KBM-7 (cell line): ENCODE measurements around the gene ALG12.

Source experiments
- DNase-seq: peaks from one replicate; pipeline ENCODE4 v3.0.0-alpha.2; 2015
- in situ Hi-C: fragments of 300-500 bp; cut with MboI; formaldehyde crosslinking; loops from 2 replicates; pipeline ENCODE4 v1.14.3; 2020; ENCODE audit warnings: low sequenced_read_pairs, low pct_unique_long_range_greater_than_20kb, mixed read lengths

The ALG12 gene

DNA sequence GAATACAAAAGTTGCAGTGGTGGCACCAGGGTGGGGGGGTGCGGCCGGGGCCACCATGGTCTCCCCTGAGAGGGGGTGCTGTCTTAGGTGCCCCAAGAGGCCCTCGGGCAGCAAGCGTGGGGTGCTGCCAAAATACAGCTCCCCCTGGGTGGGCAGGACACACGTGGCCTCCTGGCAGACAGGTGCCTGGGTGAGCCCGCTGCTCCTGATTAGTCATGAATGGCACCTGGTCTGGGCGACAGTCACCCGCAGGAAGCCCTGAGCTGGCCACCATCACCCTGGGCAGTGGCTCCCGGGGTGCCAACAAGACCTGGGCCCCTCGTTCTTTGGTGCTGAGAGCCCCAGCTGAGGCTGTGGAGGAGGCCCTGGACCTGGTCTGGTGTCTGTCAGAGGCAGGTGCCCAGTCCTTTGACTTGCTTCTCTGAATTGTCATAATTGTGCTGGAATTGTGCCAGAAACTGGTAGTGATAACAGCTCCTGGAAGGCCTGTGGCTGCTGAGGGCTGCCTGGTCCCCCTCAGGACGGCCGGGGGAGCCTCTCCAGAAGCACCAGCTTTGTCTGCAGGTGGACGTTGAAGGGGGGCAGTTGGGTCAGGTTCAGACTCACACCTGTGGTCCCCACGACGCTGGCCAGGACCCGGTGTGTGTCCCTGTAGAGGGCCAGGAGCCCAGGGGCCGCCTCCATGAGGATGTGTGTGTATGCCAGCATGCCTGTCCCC lies 14.8 kb downstream of the ALG12 start:
- DNase-seq = no peak
- in situ Hi-C loops = no loop called here

DNA sequence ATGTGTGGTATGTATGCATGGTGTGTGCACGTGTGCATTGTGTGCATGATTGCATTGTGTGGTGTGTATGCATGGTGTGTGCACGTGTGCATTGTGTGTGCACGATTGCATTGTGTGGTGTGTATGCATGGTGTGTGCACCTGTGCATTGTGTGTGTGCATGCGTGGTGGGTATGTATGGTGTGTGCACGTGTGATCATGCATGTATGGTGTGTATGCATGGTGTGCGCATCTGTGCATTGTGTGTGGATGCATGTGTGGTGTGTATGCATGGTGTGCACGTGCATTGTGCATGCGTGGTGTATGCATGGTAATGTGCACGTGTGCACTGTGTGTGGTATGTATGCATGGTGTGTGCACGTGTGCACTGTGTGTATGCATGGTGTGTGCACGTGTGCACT lies 16.8 kb downstream of the ALG12 start:
- no peak for DNase-seq
- in situ Hi-C loops = no loop called here

DNA sequence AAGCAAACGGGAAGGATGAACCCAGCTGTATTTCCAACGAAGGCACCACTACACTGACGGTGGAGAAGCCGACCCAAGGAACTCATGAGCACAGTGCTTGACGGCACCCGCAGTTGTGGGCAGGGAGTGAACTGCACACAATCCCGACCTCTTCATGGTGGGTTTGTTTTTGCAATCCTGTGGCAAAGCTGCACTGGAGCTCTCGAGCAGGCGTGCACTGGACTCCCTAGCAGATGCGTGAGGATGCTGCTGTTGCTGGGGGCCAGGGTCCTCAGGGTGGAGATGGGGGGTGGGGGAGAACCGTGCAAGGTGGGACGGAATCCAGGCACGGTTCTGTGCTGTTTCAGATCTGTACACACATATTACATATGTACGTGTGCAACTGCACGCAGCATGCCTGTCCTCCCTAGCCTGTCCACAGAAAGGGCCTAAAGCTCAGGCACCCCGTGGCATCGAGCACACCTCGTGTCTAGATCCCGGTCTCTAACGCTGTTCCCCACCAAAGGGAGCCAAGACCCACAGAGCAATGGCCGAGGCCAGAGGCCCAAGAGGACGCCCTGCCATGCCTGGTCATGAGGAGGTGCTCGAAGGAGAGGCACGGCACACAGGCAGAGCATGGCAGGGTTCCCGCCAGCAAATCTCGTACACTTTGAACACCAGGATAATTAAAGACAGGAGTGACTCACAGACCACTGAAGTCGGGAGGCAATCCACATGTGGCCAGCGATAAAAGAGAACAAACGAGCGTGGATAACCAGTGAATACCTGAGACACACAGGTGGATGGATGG lies 17.6 kb downstream of the ALG12 start:
- in situ Hi-C loops = no loop called here
- no peak for DNase-seq

DNA sequence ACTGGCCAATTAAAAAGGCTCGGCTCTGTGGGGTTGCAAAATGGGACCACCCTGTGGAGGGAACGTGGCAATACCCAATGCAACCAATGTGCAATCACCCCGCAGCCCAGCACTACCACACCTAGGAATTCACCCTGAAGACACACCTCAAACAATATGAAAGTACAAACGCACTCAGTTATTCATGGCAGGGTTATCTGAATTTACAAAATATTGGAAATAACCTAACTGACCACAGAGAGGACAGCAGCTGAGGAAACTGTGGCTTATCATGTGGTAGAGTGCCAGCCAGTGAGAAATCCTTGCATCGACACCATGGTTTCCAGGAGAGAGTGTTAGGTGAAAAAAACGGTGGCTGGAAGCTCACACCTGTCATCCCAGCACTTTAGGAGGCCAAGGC lies 18.7 kb downstream of the ALG12 start:
- in situ Hi-C loops = loop anchor here (25.0 kb wide), 1 partner anchor 112 kb away; no protein-coding TSS in a partner anchor
- DNase-seq = no peak

DNA sequence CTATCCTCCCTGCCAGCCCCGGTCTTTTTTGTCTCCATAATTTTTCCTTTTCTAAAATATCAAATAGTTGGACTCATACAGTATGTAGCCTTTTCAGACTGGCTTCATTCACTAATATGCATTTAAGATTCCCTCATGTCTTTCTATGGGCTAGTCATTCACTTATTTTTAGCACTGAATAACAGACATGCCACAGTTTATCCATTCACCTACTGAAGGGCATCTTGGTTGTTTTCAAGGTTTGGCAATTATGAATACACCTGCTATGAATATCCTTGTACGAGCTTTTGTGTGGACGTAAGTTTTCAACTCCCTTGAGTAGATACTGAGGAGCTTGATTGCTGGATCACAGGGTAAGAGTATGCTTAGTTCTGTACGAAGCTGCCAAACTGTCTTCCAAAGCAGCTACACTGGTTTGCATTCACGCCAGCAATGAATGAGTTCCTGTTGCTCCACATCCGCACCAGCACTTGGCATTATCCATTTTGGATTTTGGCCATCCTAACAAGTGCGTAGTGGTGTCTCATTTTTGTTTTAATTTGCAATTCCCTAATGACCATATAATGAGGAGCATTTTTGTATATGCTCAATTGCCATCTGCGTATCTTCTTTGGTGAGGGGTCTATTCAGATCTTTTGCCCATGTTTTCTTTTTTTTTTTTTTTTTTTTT lies 21.1 kb downstream of the ALG12 start:
- no peak for DNase-seq
- in situ Hi-C loops = loop anchor here (25.0 kb wide), 1 partner anchor 110 kb away; no protein-coding TSS in a partner anchor

DNA sequence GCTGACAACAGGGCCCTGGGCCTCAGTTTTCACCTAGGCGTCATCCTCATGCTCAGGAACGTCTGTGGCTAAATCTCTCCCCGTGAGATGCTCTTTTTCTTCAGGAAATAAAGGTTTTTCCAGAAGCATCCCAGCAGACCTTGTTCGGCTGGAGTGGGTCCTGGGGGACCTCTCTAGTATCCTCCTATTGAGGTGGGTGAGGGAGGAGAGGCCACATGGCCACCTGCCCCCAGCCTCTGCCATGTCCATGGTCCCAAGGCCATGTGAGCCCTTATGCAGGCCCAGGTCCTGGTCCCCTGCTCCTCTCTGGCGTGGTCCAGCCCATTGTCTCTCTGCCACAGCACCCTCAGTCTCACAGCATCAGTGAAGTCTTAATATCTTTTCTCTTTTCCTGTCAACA lies 22.0 kb downstream of the ALG12 start:
- in situ Hi-C loops = loop anchor here (25.0 kb wide), 1 partner anchor 109 kb away; no protein-coding TSS in a partner anchor
- no peak for DNase-seq

DNA sequence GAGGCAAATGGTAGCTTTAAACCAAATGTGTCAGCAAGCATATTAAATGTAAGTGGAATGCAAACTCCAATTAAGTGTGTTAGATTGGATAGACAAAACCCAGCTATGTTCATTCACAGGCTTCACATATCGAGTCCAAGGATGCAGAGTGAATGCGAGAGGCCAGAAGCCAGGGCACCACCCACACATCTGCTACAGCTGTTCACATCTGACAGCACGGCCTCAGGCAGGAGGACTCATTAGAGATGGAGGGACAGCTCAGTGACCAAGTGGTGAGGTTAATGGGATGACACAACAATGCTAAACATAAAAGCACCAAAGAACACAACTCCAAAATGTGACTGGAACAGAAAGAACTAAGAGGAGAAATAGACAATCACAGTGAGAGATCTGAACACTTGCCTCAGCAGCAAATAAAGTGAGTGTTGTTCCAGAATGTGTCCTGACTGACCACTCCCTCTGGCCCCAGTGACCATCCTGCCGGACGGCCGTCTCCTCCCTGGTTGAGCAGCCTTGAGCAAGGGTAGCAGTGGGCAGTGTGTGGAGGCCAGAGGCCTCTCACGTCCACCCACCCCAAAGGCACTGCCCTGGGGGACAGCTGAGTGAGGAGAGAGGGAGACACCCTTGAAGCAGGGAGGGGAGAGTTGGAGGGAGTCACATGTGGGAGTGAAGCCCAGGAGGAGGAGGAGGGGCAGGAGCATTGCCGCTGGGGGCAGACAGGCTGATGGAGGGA lies 23.8 kb downstream of the ALG12 start:
- in situ Hi-C loops = loop anchor here (25.0 kb wide), 1 partner anchor 107 kb away; no protein-coding TSS in a partner anchor
- DNase-seq = no peak

DNA sequence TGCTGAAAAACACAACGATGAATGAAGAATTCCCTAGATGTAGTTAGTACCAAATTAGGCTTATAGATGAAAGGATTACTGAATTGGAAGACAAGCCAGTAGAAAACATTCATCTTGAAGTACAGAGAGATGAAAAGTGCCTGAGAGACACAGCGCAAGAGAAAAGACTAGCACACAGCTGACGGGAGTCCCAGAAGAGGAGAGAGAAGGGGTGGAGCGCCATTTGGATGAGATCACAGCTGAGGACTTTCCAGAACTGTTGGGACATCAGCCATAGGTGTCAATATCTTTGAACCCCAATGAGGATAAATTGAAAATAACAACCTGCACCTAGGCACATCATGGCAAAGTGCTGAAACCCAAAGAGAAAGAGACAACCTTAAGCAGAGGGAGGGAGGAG lies 25.2 kb downstream of the ALG12 start:
- no peak for DNase-seq
- in situ Hi-C loops = loop anchor here (25.0 kb wide), 1 partner anchor 106 kb away; no protein-coding TSS in a partner anchor

DNA sequence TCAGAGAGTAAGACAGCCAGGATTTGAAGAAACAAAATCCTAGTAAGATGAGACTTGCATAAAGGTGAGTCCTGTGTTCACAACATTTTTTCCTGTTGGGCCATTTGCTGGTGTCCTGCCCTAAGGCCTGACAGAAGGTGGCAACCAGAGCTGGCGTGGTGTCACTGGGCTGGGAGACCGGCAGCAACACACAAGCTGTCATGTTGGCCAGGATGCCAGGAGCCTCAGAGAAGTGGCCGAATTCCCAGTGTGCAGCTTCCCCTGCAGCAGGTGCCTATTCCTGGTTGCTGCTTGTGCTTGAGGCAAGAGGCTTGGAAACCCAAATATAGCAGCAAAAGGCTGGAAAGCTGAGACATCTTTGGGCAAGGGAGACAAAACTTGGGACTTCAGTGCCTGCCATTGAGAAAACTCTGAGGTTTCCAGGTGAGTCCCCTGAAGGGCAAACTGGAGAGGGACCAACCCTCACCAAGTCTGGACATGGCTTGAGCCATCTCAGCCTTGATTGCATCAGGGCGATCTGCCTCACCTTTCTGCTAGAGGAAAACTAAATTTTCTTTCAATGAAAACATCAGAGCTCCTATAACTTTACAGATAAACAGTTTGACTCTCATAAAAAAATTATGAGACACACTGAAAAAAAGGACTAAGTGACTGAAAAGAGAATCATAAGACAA lies 25.9 kb downstream of the ALG12 start:
- in situ Hi-C loops = loop anchor here (25.0 kb wide), 1 partner anchor 105 kb away; no protein-coding TSS in a partner anchor
- DNase-seq = no peak

DNA sequence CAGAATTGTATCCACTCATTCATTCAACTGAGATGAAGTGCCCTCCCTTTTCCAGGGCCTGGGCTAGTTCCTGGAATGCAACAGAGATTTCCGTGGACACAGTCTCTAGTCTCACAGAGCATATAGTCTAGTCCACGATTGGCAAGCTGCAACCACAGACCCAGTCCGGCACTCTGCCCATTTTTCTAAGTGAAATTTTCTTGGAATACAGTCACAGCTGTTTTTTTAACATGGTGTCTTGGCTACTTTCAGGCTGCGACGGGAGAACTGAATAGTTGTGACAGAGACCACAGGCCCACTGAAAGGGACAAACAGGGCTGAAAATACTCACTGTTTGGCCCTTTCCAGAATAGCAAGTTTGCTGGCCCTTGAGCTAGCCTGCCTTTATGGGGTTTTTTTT lies 29.2 kb downstream of the ALG12 start:
- no peak for DNase-seq
- in situ Hi-C loops = loop anchor here (25.0 kb wide), 1 partner anchor 102 kb away; no protein-coding TSS in a partner anchor

DNA sequence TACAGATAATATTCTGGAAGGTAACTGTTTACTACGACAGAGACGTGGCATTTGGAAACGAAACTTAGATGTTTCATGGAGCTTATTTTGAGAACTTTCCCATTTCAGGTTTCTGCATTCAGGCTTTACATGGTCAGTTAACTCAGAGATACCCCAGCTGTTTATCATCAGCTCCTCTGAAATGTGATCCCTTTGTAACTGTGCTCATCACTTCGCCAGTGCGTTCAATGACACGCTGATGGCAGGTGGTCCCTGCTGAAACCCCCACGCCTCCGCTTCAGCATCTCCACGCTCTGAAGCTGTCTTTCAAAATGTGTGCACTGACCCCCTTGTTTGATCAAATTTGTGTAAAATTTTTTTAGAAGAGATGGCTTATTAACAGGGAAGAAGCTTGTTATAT lies 30.5 kb downstream of the ALG12 start:
- no peak for DNase-seq
- in situ Hi-C loops = loop anchor here (25.0 kb wide), 1 partner anchor 100 kb away; no protein-coding TSS in a partner anchor

DNA sequence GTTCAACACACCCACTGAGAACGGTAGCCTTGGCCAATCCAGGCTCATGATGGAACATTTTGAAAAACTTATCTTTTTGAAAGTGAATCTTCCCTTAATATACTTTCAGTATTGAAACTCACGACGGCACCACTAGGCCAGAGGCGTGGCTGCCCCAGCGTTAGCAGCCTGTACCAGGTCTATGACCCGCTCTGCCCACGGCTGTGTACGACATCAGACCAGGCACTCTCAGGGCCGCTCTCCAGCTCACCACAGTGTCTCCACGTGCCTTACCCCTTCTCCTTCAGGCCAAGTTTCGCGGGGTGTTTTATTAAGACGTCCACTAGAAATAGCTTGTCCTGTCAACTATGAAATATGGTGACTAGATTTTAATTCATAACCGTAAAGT lies 31.2 kb downstream of the ALG12 start:
- no peak for DNase-seq
- in situ Hi-C loops = loop anchor here (25.0 kb wide), 1 partner anchor 100 kb away; no protein-coding TSS in a partner anchor

DNA sequence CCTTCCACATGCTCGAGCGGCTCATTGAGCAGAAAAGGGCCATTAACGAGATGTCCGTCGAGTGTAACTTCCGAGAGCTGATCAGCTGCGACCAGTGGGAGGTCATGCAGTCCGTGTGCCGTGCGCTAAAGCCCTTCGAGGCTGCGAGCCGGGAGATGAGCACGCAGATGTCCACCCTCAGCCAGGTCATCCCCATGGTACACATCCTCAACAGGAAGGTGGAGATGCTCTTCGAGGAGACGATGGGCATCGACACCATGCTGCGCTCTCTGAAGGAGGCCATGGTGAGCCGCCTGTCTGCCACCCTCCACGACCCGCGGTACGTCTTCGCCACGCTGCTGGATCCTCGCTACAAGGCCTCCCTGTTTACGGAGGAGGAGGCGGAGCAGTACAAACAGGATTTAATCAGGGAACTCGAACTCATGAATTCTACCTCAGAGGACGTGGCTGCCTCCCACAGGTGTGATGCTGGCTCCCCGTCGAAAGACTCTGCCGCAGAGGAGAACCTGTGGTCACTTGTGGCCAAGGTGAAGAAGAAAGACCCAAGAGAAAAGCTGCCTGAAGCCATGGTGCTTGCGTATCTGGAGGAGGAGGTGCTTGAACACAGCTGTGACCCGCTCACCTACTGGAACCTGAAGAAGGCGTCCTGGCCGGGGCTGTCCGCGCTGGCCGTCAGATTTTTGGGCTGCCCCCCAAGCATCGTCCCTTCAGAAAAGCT lies 31.7 kb downstream of the ALG12 start:
- in situ Hi-C loops = loop anchor here (25.0 kb wide), 1 partner anchor 99 kb away; no protein-coding TSS in a partner anchor
- DNase-seq = no peak

DNA sequence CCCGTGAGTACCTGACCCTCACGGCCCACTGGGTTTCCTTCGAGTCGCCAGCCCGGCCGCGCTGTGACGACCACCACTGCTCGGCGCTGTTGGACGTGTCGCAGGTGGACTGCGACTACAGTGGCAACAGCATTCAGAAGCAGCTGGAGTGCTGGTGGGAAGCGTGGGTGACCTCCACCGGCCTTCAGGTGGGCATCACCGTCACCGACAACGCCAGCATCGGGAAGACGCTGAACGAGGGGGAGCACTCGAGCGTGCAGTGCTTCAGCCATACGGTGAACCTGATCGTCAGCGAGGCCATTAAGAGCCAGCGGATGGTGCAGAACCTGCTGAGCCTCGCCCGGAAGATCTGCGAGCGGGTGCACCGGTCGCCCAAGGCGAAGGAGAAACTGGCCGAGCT lies 32.4 kb downstream of the ALG12 start:
- in situ Hi-C loops = loop anchor here (25.0 kb wide), 1 partner anchor 99 kb away; no protein-coding TSS in a partner anchor
- no peak for DNase-seq

DNA sequence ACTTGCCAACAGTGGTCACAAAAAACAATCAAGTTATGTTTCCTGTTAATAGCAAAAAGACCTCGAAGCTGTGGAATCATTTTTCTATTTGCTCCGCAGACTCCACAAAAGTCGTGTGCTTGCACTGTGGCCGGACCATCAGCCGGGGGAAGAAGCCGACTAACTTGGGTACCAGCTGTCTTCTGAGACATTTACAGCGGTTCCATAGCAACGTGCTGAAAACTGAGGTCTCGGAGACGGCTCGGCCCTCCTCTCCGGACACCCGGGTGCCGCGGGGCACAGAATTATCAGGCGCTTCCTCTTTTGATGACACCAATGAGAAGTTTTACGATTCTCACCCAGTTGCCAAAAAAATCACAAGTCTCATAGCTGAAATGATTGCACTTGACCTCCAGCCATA lies 33.0 kb downstream of the ALG12 start:
- DNase-seq = no peak
- in situ Hi-C loops = loop anchor here (25.0 kb wide), 1 partner anchor 98 kb away; no protein-coding TSS in a partner anchor

DNA sequence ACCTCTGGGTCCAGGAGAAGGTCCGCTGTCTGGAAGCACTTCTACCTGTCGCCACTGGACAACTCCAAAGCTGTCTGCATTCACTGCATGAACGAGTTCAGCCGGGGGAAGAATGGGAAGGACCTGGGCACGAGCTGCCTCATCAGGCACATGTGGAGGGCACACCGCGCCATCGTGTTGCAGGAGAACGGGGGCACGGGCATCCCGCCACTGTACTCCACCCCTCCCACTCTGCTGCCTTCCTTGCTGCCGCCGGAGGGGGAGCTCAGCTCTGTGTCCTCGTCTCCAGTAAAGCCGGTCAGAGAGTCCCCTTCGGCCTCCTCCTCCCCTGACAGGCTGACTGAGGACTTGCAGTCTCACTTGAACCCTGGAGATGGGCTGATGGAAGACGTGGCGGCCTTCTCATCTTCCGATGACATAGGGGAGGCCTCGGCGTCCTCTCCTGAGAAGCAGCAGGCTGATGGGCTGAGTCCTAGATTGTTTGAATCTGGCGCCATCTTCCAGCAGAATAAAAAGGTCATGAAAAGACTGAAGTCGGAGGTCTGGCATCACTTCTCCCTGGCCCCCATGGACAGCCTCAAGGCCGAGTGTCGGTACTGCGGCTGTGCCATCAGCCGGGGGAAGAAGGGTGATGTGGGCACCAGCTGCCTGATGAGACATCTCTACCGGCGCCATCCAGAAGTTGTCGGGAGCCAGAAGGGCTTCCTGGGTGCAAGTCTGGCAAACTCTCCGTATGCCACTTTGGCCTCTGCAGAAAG lies 33.6 kb downstream of the ALG12 start:
- in situ Hi-C loops = loop anchor here (25.0 kb wide), 1 partner anchor 97 kb away; no protein-coding TSS in a partner anchor
- no peak for DNase-seq

DNA sequence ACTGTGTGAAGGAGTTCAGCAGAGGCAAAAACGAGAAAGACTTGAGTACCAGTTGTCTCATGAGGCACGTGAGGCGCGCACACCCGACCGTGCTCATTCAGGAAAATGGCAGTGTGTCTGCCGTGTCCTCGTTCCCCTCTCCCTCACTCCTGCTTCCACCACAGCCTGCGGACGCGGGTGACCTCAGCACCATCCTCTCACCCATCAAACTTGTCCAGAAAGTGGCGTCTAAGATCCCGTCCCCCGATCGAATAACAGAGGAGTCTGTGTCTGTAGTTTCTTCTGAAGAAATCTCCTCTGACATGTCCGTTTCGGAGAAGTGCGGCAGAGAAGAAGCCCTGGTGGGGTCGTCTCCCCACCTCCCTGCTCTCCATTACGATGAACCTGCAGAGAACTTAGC lies 34.2 kb downstream of the ALG12 start:
- in situ Hi-C loops = loop anchor here (25.0 kb wide), 1 partner anchor 97 kb away; no protein-coding TSS in a partner anchor
- no peak for DNase-seq
